ENCODE data around the gene SCFD2.
"Not testable (repeated sequence)": the region's sequence is repeated elsewhere in the genome, so short reads cannot be mapped to it uniquely, and the experiment has no call there.

Gene SCFD2

DNA sequence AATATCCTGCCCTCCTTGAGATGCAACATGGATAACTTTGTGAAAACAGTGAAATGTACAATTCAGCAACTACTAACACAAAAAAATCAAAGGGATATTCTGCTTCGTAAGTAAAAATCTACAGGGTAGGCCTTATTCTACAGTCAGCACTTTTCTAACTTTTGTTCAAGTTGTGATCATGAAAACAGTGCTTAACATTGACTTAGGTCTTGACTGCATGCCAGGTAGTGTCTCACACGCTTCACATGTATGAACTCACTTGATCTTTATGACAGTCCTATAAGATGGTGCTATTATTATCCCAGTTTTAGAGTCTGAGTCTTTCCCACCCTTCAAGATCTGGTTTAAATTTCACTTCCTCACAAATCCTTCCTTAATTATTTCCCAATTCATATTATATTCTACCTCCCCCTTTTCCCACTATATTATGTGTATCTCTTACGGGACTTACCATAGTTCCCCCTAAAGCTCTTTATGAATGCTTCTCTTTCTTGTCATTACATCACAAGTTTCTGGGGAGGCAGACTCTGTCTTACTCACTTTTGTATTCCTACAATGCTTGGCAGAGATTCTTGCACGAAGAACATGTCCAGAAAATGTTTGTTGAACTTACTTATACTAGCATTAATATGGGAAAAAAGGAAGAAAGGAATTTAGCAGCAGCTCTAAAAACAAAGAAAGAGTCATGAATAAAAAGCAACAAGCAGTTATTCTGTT, 179.8 kb downstream of the SCFD2 start:
- no peak for DNase-seq

DNA sequence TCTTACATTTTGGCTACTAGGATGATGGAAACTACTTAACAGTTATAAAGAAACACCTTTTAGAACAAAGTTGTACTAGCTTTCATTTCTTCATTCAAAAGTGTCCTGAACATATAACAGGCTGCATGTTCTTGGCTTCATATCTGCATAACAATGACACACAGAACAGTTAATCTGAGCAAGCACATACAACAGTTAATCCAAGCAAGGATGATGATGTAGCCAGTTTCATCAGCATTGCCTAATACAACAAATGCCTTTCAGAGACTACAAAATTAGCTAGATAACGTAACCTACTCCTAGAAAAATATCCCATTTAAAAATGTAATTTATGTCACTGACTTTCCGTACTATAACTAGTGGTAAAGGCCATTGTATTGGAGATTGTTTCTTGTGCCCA, 182.1 kb downstream of the SCFD2 start:
- no peak for DNase-seq

DNA sequence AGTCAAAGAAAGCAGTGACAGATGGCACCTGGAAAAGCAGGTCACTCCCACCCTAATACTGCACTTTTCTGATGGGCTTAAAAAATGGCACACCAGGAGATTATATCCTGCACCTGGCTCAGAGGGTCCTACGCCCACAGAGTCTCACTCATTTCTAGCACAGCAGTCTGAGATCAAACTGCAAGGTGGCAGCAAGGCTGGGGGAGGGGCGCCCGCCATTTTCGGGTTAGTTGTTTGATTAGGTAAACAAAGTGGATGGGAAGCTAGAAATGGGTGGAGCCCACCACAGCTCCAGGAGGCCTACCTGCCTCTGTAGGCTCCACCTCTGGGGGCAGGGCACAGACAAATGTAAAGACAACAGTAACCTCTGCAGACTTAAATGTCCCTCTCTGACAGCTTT, 188.1 kb downstream of the SCFD2 start:
- DNase-seq: not testable (repeated sequence)

DNA sequence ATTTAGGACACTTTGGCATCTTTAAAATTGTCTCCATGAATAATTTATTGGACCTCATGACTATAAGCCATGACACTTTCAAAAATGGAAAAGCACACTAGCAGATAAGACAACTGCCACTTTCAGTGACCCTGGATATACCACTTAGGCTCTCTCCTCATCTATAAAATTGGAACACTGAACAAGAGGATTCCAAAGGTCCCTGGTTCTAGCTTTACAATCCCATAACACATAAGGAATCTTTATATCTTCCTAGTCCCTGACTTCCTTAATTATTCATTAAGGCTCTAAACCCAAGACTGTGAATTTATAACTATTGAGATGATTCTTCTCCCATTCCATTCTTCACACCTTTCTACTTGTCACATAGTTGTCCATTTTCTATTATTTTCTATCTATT, 190.2 kb downstream of the SCFD2 start:
- no peak for DNase-seq

DNA sequence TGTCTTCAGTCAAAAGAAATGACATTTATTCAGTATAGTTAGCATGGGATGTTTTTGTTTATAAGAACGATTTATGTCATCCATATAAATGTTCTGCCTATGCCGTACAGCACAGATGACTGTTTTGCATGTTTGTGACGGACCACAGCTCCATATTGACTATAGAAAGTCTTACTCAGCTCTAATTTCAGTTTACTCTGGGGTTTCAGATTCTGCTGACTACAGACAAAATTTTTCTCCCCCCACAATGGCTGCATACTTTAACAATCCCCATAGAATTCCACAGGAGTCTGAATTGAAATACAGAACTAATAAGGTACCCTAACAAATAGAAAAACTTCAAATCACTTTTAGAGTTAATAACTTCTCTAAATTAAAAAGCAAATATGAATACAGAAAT, 191.0 kb downstream of the SCFD2 start:
- no peak for DNase-seq

DNA sequence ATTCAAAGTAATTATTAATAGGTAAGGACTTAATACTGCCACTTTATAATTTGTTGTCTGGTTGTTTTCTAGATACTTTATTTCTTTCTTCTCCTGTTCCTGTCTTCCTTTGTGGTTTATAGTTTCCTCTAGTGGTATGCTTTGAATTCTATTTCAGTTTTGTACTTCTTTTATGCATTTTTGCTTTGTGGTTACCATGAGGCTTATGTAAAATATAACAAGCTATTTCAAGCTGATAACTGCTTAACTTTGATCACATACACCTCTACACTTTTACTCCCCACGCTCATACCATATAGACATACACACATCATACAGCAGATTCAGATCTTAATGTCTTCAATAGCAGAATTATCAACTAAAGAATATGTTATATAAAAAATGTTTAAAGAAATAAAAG, 192.3 kb downstream of the SCFD2 start:
- DNase-seq: no peak

DNA sequence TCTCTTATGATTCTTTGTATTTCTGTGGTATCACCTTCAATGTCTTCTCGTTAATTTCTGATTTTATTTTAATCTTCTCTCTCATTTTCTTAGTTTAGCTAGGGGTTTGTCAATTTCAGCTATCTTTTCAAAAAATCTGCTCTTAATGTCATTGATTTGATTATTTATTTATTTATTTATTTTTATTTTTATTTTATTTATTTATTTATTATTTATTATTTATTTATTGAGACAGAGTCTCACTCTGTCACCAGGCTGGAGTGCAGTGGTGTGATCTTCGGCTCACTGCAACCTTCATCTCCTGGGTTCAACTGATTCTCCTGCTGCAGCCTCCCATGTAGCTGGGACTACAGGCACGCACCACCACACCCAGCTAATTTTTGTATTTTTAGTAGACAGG, 194.1 kb downstream of the SCFD2 start:
- DNase-seq: no peak

DNA sequence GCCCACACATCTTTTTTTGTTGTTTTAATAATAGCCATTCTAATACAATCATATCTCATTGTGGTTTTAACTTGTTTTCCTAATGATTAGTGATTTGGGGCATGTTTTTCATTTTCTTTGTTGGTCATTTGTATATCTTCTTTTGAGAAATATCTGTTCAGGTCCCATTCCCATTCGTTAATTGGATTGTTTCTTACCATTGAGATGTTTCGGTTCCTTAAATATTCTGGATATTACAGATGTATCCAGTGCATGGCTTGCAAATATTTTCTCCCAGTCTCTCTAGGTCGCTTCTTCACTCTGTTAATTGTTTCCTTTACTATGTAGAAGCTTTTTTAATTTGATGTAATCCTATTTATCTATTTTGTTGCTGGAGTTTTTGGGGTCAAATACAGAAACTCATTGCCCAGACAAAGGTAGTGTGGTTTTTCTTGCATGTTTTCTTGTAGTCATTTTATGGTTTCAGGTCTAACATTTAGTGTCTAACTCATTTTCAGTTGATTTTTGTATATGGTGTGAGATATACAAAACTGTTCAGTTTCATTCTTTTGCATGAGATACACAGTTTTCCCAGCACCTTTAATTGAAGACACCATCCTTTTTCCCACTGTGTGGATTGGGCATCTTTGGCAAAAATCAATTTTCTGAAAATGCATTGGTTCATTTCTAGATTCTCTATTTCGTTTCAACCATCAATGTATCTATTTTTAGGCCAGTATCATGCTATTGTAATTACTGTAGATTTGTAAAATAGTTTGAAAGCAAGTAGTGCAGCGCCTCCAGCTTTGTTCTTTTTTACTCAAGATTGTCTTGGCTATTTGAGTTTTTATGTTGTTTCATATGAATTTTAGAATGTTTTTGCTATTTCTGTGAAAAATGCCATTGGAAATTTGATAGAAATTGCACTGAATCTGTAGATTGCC, 195.9 kb downstream of the SCFD2 start:
- DNase-seq: no peak

DNA sequence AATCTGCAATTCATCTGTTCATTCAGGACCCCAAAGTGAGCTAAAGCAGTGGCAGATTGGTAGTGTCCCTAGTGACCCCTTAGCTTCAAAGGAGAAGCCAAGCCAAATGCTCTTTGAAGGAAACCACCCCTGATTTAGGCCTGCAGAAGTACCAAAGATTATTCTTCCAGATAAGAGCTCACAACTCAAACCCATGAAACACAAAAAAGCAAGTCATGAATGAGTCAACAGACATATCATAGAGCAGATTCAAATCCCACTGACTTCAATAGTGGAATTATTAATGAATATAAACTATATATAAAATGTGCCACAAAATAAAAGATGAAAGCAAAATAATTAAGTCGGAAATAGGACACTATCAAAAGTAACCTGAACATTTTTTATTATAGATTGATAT, 197.6 kb downstream of the SCFD2 start:
- DNase-seq: no peak

DNA sequence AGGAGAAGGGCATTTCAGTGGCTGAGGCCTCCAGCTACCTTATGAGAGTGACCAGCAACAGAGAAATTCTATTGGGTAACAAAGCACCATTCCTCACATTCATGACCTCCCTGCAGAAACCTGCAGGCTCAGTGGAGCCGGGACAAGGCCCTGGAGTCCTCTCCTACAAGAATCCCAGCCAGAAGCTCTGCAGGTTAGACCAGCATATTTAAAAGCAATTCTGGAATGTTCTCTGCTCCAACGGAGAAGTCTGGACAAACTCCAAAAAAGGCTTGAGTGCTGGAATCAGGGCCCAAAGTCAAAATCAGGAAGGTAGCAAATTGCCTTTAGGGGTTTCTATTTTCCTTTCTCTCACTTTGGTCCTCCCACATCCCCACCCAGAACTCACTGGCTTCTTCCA, 202.9 kb downstream of the SCFD2 start:
- DNase-seq: no peak

DNA sequence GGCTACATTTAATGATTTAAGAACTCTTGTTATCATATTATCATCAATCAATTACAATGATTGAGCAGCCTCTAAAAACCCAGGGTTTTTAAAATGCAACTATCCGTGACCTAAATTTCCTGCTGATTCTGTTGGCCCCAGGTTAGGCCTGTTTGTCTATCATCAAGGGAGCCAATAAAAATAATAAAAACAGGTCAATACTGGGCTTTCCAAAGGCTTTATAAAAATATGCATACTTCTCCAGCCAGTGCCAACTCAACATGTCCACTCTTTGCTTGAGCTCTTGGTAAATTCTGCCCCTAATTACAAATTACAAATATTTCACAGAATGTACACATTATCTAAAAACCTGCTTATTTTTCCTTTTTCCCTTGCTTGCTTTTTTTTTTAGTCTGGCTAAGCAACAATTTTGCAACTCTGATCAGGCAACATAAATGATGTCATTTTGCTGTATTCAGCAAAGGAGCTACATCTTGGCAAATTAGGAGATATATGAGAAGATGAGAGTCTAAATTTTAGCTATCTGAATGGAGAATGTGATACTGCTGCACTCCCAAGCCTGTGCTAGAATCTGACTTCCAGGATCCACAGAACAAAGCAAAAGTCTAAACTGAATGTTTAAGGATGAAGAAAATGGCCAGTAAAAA, 204.0 kb downstream of the SCFD2 start:
- no peak for DNase-seq

DNA sequence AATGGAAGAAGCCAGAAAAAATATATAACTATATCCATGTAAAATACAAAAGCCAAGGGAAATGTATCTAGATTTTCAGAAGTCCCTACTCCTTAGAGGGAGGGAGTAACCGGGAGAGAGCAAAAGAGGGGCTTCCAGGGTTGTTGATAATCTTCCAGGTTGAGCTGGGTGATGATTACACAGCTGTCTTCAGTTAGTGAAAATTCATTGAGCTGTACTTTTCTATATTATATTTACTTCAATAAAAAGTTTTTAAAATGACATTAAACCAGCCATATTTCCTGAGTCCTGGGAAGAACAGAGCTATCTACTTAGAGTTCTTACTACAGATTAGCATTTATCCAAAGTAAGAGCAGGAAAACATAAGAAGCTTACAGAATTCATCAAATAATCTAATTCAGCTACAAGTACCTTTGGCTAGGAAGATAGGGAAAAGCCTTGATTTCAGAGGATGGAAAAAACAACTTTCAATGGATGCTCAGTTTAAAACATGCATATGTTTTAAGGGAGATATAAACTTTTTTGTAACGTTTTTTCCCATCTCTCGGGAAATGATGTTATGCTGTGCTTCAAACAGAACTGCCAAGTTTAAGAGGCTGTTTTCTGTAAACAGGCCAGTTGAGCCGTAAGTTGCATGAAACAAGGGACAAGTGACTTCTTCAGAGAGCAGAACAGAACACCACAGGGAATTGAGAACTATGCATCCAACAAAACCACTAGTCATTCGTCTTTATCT, 204.6 kb downstream of the SCFD2 start:
- peak; percentile 45 for DNase-seq

DNA sequence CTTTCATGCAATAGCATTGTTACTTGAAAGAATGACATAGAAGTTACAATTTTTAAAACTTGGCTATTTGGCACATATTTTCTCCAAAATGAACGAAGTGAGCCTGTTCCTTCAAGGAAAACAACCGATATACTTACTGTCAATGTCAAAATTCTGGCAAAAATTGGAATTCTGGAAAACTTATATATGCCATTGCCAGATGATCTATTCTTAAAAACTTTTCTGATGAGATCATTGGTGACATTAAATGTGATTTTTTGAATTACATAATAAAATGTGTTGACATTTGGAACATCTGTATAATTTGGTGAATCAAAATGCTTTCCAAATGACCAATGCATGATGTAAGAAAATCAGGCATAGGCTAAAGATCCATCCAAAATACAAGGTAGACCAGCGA, 209.0 kb downstream of the SCFD2 start:
- no peak for DNase-seq

DNA sequence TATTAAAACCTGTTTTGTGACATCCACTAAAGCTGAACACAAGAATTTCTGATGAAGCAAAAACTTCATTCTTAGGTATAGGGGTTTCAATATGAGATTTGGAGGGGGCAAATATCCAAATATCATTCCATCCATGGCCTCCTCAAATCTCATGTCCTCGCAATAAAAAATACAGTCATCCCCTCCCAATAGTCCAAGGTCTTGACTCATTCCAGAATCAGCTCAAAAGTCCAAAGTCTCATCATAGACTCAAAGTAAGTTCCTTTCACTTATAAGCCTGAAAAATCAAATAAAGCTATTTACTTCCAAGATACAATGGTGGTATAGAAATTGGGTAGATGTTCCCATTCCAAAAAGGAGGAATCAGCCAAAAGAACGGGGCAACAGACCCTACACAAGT, 213.4 kb downstream of the SCFD2 start:
- DNase-seq: no peak

DNA sequence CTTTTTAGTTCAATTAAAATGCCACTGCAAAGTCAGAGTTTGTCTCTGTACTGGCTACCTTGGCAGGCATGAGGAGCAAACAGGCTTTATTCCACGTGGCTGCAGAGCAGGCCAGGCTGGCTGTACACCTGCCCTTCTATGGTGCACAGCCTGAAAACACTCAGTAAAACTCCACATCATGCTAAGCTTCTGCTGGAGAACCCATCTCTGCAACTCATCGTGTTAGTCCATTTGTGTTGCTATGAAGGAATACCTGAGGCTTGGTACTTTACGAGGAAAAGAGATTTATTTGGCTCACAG, 214.4 kb downstream of the SCFD2 start:
- DNase-seq: no peak

DNA sequence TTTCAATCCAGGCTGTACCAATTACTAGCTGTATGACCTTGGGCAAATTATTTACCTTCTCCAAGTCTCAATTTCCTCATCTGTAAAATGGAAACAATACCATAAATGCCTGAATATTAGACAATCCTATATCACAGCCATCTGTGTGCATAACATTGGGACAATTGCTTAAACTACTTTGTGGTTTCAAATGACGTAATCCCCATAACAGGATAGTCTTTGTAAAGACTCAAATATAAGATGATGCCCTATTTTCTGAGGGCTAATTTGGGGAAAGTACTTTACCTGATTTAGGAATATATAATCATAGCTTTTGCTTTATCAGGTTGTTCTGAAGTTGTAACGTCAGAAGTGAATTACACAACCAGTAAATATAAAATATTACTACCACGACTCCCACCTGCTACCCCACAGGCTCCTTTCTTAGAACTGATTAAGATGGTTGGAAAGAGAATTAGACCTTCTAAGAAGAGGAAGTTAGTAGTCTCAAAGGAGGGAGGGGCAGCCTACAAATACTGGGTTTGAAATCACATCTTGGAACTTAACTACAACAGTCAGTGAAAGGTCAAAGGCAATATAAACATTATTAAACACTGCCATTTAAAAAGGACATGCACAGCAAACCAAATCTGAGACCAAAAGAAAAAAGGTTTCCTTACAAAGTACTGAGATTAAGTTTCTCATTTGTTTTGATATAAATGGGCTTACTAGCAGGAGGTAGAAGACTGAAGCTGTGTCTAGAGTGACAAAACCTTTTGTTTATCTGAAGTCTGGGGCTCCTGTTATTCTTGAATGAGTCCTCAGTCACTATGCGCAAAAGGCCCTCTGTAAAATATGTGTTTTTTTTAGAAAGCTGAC, 215.0 kb downstream of the SCFD2 start:
- no peak for DNase-seq

DNA sequence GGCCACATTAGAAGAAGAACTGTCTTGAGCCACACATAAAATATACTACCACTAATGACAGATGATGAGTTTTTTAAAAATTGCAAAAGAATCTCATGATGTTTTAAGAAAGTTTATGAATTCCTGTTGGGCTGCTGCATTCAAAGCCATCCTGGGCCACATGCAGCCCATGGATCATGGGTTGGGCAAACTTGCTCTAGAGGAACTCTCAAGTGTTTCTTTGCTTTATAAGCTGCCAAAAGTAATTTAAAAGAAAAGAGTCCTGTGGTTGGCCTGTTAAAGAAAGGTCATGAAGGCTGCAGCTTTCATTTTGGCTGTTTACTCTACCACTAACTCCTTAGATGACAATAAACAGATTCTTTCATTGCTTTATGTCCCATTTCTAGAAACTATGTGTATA, 218.2 kb downstream of the SCFD2 start:
- no peak for DNase-seq

DNA sequence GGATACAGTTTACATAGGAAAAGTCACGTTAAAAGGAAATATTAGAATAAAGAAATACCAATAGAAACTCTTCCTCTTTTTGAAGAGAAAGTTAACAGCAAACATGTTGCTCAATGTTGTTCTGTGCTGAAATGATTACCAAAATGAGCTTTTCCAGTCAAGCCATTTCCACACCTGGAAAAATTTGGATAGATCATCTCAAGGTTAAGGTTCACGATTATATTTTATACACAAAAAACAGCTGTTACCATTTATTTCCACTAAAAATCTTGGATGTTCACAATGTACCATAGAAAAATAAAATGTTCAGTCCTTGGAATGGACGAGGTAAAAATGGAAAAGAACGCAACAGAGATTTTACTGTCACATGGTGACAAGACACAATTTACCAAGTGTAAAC, 218.7 kb downstream of the SCFD2 start:
- no peak for DNase-seq

DNA sequence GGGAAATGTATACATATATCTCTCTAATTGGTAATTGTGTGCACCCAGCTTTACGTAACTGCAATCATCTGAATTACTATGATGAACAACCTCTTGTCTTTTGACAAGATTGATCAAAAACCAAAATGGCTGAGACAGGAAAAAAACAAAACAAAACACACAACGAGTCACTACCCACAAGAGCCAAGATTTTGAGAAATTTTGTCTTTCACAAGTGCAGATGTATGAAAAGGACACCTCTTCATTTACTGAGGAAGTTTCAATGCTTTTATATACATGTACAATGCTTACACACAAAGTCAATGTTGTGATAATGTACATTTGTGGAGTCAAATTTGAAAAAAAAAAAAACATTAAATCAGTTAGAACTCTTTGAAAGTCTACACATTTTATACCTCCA, 224.6 kb downstream of the SCFD2 start:
- no peak for DNase-seq

DNA sequence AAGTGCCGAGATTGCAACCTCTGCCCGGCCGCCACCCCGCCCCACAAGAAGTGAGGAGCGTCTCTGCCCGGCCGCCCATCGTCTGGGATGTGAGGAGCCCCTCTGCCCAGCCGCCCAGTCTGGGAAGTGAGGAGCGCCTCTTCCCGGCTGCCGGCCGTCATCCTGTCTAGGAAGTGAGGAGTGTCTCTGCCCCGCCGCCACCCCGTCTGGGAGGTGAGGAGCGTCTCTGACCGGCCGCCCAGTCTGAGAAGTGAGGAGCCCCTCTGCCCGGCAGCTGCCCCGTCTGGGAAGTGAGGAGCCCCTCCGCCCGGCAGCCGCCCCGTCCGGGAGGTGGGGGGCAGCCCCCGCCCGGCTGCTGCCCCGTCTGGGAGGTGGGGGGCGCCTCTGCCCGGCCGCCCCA, 226.6 kb downstream of the SCFD2 start:
- not testable (repeated sequence) for DNase-seq

DNA sequence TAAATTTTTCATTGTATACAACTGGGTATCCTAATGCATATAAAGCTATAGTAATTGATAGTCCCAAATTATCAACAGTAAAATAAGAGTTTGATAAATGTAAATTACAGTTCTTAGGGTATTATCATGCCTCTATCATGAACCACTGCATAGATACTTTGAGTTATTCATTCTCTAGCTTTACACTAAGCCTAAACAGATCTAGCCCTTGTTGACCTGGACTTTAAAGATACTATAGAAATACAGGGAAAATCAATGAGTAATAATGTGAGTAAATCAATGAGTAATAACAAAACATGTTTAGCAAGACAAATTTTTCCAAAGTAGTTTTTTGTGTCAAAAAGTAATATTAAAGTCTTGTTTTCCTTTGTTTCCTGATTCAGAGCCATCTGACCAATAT, 228.4 kb downstream of the SCFD2 start:
- DNase-seq: no peak

DNA sequence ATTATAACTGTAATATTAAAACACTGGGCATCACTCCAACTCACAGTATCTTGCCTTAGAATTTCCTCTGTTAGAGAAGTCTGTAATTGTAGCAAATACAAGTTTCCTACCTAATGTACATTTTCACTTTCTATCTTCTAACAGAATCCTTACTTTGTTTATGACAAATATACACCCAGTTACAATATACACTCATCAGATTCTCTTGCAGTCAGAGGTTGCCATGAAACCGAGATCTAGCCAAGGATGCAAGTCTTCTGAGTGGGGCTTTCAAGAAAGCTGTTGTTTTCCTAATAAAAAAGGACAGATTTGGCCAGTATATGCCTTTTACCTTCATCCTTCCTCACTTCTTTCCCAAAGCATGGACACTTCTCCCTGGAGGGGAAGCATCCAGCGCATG, 228.9 kb downstream of the SCFD2 start:
- DNase-seq: no peak

All from femur (tissue), 1 donor.